HG03064 (cell line): Measurements from ENCODE around the gene CEMIP.

Experiments used
- ATAC-seq: cut with Tn5 transposase; IDR thresholded peaks from one replicate; pipeline ENCODE4 v1.9.1; 2021; ENCODE audit warnings: low read depth; ENCODE audit not compliant: unreplicated experiment

CEMIP gene, protein sequence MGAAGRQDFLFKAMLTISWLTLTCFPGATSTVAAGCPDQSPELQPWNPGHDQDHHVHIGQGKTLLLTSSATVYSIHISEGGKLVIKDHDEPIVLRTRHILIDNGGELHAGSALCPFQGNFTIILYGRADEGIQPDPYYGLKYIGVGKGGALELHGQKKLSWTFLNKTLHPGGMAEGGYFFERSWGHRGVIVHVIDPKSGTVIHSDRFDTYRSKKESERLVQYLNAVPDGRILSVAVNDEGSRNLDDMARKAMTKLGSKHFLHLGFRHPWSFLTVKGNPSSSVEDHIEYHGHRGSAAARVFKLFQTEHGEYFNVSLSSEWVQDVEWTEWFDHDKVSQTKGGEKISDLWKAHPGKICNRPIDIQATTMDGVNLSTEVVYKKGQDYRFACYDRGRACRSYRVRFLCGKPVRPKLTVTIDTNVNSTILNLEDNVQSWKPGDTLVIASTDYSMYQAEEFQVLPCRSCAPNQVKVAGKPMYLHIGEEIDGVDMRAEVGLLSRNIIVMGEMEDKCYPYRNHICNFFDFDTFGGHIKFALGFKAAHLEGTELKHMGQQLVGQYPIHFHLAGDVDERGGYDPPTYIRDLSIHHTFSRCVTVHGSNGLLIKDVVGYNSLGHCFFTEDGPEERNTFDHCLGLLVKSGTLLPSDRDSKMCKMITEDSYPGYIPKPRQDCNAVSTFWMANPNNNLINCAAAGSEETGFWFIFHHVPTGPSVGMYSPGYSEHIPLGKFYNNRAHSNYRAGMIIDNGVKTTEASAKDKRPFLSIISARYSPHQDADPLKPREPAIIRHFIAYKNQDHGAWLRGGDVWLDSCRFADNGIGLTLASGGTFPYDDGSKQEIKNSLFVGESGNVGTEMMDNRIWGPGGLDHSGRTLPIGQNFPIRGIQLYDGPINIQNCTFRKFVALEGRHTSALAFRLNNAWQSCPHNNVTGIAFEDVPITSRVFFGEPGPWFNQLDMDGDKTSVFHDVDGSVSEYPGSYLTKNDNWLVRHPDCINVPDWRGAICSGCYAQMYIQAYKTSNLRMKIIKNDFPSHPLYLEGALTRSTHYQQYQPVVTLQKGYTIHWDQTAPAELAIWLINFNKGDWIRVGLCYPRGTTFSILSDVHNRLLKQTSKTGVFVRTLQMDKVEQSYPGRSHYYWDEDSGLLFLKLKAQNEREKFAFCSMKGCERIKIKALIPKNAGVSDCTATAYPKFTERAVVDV (N-terminal part only)

DNA sequence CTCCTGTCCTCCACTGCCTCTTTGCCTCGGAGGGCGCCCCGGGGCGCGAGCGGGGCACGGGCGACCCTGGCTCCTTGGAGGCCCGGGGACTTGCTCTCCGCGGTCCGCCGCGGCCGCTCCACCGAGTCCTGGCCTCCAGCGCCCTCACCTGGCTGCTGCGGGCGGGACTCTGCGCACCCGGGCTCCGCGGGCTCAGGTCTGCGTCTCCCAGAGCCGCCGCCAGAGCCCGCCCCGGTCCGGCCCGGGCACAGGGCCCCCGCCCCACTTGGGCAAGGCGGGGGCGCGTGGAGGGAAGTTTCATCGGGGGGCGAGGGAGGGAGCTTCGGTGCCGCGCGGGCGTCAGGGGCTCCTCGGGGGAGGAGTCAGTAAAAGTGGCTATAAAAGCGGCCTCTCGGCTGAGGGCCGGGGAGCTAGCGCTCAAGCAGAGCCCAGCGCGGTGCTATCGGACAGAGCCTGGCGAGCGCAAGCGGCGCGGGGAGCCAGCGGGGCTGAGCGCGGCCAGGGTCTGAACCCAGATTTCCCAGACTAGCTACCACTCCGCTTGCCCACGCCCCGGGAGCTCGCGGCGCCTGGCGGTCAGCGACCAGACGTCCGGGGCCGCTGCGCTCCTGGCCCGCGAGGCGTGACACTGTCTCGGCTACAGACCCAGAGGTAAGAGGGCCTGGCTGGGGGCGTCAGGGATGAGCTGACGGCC is at the start of gene CEMIP:
TSS of gene CEMIP (plus strand) at position 407 of the 694 bp plus-strand sequence. CDS start 94,510 bp downstream, outside the sequence.
- no peak for ATAC-seq

DNA sequence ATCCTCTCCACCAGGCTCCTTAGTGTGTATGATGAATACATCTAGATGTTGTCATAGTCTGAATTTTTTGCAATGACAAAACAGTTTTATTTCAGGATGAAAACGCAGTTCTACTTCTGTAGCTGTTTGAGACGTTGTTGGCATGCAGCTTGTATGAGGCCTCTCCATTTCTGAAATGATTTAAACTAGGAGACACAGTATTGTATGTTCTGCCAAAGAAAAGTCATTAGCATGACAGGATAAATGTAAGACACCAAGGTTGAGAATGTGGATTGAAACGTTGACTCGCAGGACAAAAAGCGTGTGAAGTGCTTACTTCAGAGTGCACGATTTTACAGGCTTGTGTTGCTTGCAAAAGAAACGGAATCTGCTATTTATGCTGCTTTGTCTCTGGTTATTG is 48.8 kb upstream of the CEMIP start:
- no peak for ATAC-seq

DNA sequence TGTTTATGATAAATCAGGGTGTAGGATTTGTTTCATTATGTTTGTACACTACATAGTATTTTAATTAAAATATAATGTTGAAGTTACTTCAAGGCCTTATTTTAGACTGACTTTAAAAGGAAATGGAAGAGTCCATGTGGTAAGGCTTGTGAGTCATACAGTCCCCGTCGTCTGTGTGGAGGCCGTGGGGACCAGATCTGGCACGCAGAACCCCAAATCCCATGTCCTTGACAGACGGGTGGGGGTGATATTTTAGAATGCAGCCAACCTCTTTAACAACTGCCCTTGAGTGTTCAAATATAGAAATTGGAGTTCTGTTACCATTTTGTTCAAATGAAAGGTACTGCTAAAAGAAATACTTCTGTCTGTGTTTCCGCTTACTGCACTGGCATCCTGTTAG is 48.2 kb upstream of the CEMIP start:
- no peak for ATAC-seq

DNA sequence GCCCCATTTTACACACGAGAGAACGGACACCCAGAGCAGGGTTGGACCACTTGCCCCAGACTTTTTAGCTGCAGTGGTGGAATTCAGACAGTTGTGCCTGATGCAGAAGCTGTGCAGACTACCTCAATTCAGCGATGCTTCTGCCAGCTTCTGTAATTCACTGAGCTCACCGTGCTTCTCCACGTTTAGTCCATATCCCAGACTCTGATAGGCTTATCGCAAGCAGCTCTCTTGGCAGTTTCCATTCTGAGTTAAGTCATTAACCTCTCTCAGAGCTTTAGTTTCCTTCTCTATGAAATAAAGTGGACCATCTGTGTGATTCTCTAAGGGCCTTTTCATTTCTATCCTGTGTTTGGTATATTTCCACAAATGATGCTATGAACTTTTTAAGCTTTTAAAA is 47.0 kb upstream of the CEMIP start:
- no peak for ATAC-seq

DNA sequence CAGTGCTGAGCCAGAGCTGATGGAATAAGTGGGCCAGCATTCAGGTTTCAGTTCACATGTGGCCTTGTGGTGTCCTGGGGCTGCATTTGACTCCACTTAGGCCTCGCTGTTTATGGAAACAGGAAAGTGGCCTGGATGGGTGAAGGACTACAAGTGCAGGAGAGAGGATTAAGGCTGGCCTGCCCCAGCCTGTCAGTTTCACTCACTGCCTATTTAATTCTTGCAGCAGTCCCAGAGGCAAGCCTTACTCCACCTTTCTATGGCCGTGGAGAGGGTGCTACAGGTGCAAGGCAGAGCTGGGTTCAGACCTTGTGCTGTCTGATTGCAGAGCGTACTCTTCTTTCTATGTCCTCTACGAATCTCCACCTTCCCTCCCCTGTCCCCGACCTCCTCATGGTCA is 46.4 kb upstream of the CEMIP start:
- no peak for ATAC-seq

DNA sequence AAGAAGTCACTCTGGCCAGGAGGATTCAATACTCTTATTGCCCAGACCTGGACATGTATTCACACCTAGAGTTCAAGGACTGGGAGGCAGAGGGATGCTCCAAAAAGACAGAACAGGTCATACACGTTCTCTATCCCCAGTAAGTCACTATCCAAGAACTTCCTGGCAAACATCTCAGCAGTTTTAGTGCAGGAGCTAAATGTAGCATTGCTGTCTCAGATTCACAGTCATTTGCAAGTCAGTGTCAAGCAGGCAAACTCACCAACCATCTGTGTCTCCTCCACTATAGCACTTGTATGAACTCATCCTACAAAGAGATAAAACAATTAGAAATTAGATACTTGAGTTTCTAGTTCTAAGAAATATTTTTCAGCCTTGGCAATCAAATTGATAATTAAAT is 45.7 kb upstream of the CEMIP start:
- no peak for ATAC-seq

DNA sequence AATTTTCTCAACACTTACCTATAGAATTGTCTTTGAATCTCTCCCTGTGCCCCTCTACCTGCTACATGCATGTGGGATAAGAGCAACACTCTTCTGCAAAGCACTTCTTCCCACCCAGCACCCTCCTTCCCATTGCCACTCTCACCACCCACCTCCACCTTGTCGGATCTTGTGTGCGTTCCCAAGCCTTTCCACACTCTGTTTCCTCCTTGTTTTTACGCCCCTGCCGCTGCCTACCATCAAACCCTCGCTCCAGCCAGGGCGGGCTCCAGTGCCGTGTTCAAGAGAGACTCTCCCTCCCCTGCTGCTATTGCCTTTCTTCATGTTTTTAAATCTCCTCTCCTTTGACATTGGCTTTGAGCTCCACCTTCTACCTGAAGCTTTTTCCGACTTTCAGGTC is 43.8 kb upstream of the CEMIP start:
- ATAC-seq: no peak

DNA sequence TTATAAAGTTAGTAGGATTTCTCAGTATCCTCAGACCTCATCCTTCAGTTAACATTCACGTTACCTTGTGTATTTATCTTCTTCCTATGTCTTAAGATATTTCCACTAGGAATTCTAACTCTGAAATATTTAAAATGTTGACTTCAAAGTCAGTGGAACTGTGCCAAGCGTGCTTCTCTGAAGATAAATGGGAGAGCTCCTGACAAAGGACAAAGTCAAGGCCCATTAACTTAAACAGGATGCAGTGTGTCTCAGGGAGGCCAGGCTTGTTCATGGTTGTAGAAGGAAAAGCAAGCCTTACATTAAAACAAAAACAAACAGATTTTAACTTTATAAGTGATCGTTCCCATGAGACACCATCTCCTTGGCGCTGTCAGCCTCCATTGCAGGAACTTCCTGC is 42.6 kb upstream of the CEMIP start:
- ATAC-seq: no peak

DNA sequence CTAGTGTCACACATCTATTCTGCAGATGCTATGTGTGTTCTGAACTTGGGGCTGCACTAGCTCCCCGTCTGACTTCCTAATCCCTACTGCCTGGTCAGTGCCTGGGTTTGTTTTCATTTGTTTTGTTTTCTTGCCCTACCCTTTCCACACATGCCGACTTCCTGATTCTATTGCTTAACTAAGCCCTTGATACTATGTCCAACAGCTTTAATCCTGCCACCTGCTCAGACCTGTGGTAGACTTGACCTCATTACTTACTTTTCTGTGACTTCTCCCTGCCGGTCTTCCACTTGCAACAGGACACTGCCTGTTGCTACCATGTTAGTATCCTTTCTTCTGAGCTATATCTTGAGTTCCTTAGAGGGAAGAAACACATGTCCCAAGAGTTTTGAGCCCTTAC is 39.3 kb upstream of the CEMIP start:
- no peak for ATAC-seq

DNA sequence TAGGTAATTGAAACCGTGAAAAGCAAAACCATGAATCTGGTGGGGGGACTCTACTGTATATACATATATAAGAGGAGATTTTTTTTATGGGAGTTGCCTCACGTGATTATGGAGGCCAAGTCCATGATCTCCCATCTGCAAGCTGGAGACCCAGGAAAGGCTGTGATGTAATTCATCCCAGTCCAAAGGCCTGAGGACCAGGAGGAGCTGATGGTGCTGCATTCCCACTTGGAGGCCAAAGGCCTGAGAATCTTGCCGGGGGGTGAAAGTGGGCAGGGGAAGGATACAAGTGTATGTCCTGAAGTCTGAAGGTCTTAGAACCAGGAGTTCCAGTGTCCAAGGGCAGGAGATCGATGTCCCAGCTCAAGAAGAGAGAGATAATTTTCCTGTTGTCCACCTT is 37.1 kb upstream of the CEMIP start:
- no peak for ATAC-seq

DNA sequence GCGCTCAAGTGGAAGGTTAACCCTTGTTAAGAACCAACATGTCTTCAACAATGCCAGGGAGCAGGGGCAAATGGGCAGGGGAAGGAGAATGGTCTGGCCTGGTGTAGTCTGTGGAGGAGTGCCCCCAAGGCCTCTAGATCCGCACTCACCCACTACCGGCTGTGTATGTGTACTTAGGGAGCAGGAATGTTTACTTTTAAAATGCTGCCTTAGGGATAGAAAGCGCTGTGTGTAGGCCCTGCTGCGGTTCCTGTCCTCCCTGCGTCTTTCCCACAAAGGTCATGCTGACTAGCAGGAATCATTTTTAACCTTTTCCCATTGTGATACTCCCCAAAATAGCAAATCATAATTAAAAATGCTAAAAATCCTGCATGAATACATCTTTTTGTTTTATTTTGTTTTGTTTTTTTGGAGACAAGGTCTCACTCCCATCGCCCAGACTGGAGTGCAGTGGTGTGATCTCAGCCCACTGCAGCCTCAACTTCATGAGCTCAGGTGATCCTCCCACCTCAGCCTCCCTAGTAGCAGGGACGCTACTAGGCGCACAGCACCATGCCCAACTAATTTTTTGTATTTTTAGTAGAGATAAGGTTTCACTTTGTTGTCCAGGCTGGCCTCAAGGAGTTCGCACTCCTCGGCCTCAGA is 35.9 kb upstream of the CEMIP start:
- ATAC-seq: no peak

DNA sequence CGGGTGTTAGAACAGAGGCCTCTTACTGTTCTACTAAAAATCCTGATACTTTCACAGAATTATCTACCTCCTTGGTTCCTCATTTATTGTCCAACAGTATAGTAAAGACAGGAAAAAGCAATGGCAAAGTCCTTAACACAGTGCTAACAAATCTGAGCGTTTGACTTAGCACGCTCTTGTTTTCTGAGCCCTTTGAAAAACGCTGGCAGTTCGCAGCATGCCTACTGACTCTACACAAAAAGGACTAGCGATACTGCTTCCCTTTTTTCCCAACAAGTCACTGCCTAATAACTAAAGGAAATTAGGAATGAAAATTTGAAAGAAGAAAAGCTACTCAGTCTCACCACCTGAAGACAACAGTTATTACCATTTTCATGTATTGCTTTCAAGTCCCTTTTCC is 34.8 kb upstream of the CEMIP start:
- no peak for ATAC-seq

DNA sequence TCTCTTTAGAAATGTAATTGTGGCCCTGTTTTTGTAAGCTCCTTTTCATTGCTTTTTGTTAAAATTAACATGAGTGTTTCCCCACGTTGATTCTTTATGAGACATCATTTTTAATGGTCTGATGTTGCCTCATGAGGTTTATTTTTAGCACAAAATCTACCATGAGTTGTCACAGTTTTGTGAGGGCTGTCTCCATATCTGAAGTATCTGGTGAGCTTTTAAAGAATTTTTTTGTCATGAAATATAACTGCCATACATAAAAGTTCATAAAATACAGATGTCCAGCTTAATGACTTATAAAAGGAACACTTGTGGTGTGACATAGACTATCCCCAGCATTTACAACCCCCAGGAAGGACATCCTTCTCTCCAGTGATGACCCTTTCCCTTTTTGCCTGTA is 34.3 kb upstream of the CEMIP start:
- ATAC-seq: no peak

DNA sequence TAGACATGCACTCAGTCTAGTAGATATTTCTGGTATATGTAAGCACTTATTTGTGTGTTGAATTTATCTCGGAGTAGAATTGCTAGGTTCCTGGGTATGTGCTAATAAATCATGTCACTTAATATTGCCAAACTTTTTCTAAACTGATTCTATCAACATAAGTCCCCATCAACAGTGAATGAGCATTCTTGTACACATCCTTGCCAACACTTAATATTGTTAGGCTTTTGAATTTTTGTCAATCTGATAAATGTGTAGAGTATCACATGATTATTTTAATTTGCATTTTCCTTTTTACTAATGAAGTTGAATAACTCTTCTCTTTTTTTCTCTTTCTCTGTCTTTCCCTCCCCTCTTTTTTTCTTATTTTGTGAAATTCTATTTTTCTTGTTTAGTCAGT is 33.3 kb upstream of the CEMIP start:
- ATAC-seq: no peak

DNA sequence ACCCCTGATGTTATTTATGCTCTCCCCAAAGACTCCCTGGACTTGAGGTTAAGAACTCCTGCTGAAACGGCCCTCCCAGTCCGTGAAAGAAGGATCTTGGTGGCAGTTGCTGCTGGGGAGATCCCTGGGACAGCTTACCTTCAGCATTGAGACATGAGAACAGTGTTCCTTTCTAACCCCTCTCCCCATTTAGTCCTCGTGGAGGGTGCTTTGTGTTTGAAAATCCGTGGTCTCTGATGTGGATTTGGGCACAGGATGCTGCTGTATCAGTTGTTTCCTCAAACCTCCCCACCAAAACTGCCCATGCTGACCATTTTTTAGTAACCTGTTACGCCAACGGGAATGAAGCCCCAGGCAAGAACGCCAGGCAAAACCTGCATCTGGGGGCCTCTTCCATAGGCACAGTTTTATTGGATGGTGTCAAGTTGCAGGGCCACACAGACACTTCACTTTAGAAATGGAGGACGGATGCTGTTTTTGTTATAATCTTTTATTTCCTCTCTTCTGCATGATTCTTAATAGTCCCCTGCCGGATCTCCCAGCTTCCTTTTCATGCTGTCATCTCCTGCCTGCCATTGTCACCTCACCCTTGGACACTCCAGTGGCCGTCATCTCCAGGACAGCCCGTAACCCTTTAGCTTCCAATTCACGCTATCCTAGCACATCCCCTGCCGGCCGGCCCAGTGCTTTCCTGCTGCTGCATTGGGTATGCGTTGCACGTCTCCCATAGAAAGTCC is 31.7 kb upstream of the CEMIP start:
- ATAC-seq: no peak

DNA sequence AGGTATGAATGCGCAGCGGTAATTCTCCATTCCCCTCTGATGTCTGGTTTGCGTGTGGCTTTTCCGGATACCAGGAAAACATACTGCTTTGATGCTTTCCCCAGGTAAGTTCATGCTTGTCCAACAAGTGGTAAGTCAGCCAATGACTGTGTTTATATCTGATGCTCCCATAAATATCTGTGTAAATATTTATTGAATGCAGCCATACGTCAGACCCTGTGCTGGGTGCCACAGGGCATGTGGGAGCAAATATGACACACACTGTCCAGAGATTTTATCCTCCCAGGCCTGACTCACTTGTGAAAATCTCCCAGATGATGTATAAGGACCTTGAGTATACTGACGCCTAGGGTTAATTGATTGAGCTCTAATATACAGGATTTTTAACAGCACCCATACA is 29.6 kb upstream of the CEMIP start:
- ATAC-seq: no peak

DNA sequence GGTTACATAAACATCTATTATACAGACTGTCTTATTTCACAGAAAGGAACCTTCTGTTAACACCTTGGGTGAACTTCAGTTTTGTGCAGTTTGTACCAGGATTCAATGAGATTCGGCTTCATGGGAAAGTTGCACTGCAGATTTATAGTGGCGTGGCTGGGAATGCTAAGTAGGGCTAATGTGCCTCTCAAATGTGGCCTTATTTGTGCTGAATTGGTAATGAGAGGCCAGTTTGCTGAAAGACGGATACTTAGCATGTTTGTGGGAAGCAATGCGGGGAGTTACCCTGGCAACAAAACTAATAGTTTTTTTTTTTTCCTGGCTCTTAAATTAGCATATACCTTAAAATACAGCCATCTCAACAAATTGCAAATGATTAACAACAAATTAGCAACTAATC is 28.6 kb upstream of the CEMIP start:
- ATAC-seq: no peak

DNA sequence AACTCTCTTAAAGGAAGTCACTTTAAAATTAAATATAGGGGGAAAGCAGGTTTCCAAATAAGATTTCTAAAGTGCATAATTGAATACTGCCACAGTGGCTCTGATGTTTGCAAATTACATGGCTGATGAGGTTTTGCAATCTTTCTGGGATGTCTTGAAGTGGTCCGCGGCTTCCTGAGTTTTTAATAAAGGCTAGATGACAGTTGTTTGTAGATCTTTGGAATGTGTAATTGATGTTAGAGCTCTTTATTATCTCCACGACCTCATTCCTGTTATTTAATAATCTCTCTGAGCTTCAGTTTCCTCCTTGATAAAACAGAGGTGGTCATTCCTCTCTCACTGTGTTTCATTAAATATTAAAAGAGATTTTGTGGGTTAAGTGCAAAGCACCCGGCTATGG is 27.0 kb upstream of the CEMIP start:
- no peak for ATAC-seq

DNA sequence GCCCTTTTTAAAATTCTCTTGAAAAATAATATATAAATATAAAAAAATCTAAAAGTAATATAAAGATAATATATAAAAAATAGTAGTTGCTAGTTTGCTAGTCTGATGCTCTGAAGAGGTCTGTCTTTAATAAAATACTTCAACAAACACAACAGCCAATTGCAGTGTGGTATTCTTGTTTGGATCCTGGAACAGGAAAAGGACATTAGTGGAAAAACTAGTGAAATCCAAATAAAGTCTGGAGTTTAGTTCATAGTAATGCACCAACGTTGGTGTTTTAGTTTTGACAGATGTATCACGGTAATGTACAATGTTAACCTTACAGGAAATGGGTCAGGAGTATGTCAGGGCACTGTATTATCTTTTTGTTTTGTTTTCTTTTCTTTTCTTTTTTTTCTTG is 26.0 kb upstream of the CEMIP start:
- no peak for ATAC-seq
